ENCODE results near the gene RCVRN.
A peak's percentile ranks its signal among the peaks of the same experiment; 100 is the strongest.
"Not testable (repeated sequence)": the region's sequence is repeated elsewhere in the genome, so short reads cannot be mapped to it uniquely, and the experiment has no call there.

Gene RCVRN

DNA sequence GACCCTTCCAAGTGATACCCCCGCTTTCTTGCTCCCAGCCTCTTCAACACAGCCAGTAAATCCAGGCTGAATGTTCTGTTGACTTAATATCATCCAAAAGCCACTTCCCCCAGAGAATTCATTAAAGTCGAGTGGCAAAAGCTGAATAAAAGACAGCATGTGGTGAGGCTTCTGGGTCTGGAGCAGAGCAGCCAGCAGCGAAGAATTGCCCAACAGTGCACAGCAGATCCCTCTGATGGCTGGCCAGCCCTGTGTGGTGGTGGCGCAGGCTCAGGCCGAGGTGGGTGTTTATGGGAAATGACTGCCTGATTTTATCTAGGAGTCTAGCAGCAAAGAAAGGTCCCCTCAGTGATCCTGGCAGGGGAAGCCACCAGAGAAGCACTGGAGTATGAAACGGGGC, 30.3 kb upstream of the RCVRN start:
- H3K4me1 ChIP-seq (ENCODE audit: control insufficient read depth, insufficient read depth, low read length): no peaks in the 10 kb centered on the region
- no peaks in the 10 kb centered on the region for H3K36me3 ChIP-seq (ENCODE audit: control insufficient read depth, insufficient read depth, low read length)
- no peak overlapping the region for H3K9ac ChIP-seq (ENCODE audit: low read length)
- no peaks in the 10 kb centered on the region for H3K9me3 ChIP-seq (ENCODE audit: control insufficient read depth, low read length)
- H3K27me3 ChIP-seq (ENCODE audit: control insufficient read depth, insufficient read depth, low read length): no peaks in the 10 kb centered on the region
- H3K4me3 ChIP-seq (ENCODE audit: low read length): no peak overlapping the region

DNA sequence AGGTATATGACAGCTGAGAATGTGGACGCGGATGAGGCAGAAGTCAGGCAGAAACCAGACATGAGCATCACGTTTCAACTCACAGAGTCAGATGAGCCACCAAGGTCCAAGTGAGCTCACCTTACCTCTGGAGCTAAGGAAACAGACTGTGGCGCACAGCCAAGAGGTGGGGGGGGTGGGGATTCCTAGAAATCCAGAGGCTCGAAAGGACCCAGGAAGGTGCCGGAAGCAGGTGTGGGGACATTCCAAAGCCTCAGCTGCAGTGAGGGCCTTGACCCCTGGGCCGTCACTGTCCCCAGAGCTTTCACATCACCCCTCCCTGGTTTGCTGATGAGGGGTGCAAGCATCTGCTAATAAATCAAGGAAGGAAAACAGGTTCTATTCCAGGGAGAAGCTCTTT, 29.3 kb upstream of the RCVRN start:
- H3K9ac ChIP-seq (ENCODE audit: low read length): no peak overlapping the region
- H3K4me3 ChIP-seq (ENCODE audit: low read length): no peak overlapping the region
- no peaks in the 10 kb centered on the region for H3K27me3 ChIP-seq (ENCODE audit: control insufficient read depth, insufficient read depth, low read length)
- no peaks in the 10 kb centered on the region for H3K9me3 ChIP-seq (ENCODE audit: control insufficient read depth, low read length)
- no peaks in the 10 kb centered on the region for H3K4me1 ChIP-seq (ENCODE audit: control insufficient read depth, insufficient read depth, low read length)
- no peaks in the 10 kb centered on the region for H3K36me3 ChIP-seq (ENCODE audit: control insufficient read depth, insufficient read depth, low read length)

DNA sequence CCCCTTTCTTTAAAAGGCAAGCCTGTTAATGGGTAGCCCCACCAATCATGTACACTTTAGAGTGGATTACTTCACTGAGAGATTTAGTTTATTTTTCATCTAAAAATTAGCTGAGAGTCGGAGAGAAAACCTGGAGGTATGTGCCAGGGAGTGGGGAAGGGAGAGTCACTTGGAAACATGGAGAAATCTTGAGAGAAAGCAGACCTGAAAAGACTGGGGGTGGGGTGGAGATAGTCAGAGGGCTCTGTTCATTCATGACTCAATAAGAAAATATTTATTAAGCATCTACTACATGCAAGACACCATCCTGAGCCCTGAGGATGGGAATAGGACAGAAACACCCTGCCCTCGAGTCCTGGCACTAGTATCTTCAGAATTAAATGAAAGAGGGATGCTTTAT, 27.4 kb upstream of the RCVRN start:
- no peaks in the 10 kb centered on the region for H3K36me3 ChIP-seq (ENCODE audit: control insufficient read depth, insufficient read depth, low read length)
- no peak overlapping the region for H3K4me3 ChIP-seq (ENCODE audit: low read length)
- H3K4me1 ChIP-seq (ENCODE audit: control insufficient read depth, insufficient read depth, low read length): no peaks in the 10 kb centered on the region
- no peaks in the 10 kb centered on the region for H3K27me3 ChIP-seq (ENCODE audit: control insufficient read depth, insufficient read depth, low read length)
- H3K9me3 ChIP-seq (ENCODE audit: control insufficient read depth, low read length): no peaks in the 10 kb centered on the region
- no peak overlapping the region for H3K9ac ChIP-seq (ENCODE audit: low read length)

DNA sequence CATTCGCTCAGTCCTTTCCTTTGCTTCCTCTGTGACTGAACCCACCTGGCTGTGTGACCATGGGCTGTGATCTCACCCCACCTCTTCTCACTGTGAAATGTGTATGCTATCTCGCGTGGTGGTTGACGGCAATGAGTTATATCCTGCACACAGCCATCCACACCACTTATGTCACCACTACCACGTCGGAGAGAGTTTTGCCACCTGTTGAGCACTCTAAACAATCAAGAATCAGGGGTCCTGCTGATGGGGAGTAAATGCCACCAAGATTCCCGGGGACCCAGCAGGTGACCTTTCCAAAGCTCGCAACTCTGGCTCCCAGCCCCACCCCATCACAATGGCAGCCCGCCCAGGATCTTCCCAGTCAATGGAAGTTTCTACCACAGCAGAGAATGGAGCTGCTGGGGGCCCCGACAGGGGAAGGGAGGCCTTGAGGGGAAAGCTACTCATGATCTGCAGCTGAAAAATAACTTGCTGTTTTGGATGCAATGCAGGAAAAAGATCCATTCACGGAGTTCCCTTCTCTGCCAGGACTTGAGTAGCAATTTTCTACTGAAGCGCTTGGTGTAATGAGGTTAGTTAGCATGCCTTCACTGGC, 26.2 kb upstream of the RCVRN start:
- no peaks in the 10 kb centered on the region for H3K9me3 ChIP-seq (ENCODE audit: control insufficient read depth, low read length)
- H3K4me3 ChIP-seq (ENCODE audit: low read length): no peak overlapping the region
- no peaks in the 10 kb centered on the region for H3K36me3 ChIP-seq (ENCODE audit: control insufficient read depth, insufficient read depth, low read length)
- no peaks in the 10 kb centered on the region for H3K27me3 ChIP-seq (ENCODE audit: control insufficient read depth, insufficient read depth, low read length)
- no peaks in the 10 kb centered on the region for H3K4me1 ChIP-seq (ENCODE audit: control insufficient read depth, insufficient read depth, low read length)
- H3K9ac ChIP-seq (ENCODE audit: low read length): no peak overlapping the region

DNA sequence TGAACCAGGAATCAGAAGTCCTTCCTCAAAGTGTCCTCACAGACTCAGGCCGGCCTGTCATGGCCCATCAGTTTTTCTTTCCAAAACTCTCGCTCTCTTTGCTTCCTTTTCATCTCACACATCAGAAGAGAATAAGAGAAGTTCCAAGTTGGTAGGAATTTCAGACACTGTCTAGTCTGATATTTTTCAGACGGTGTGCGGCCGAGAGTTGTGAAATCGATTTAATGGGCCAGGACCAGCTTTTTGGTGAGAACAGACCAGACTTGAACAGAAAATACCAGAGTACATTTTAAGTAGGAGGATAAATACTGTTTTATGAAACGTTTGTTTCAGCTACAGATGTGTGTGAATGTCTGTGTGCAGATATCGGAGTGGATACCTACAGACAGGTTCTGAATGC, 24.8 kb upstream of the RCVRN start:
- Histone ChIP-seq H3K36me3 (ENCODE audit: control insufficient read depth, insufficient read depth, low read length) (no peaks in the 10 kb centered on the region), H3K9ac (ENCODE audit: low read length) (no peak overlapping the region), H3K9me3 (ENCODE audit: control insufficient read depth, low read length) (no peaks in the 10 kb centered on the region), H3K4me1 (ENCODE audit: control insufficient read depth, insufficient read depth, low read length) (no peaks in the 10 kb centered on the region), H3K4me3 (ENCODE audit: low read length) (no peak overlapping the region), H3K27me3 (ENCODE audit: control insufficient read depth, insufficient read depth, low read length) (no peaks in the 10 kb centered on the region)

DNA sequence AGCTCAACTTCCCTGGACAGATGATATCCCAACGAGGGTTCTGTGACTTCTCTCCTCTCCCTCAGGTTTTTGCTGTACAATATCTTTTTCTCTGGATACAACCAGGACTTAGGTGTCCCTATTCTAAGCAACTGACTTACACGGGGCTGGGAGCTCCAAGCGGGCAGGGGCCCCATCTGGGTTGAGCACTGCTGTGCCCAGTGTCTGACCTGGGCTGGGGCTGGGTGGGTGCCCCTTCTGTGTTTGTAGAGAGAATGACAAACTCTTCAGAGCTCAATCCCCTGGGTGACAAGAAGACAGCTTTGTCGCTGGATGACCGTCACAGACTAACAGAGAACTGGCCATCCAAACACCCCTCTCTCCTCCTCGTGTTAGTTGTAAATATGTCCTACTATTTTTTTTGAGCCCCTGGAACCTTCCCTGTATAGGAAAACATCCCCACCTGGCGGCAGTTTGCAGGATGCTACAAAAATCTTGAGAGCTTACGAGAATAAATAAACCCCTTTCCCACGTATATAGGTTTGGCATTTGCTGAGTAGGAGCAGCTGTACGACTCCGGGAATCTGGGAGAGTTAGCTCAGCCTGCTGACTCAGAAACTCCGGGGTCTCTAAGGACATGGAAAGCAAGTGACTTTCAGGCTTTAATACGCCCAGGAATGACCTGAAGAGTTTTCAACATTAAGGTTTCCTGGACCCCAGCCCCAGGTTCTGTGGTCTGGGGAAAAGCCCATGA, 23.7 kb upstream of the RCVRN start:
- Histone ChIP-seq H3K4me1 (ENCODE audit: control insufficient read depth, insufficient read depth, low read length) (no peaks in the 10 kb centered on the region), H3K4me3 (ENCODE audit: low read length) (no peak overlapping the region), H3K9ac (ENCODE audit: low read length) (no peak overlapping the region), H3K36me3 (ENCODE audit: control insufficient read depth, insufficient read depth, low read length) (no peaks in the 10 kb centered on the region), H3K9me3 (ENCODE audit: control insufficient read depth, low read length) (no peaks in the 10 kb centered on the region), H3K27me3 (ENCODE audit: control insufficient read depth, insufficient read depth, low read length) (no peaks in the 10 kb centered on the region)

DNA sequence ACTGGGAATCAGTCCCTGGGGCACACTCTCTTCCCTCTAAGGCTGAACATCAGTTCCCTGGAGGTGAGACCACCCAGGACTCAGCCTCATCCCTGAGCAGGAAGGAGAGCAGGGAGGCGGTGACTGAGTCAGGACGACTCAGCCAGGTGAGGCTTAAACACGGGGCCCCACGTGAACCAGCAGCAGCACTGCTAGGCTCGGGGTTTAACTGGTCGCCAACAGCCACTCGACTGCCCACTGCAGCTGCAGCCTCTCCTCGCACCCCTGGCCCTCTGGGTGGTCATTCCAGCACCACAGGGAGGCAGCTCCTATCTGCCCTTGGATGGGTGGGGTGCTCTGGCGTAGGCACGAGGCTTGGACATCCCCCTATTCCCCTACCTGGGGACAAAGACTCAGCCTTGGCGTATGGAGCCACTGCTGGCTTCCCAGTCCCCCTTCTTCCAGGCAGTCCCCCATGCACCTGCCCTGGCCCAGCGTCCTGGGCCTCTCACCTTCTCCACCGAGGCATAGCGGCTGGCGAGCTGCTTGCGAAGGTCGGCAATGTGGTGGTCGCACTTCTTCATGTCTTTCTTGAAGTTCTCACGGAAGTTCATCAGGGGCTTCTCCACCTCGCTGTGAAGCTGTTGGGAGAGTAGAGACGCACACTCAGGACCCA, 21.2 kb upstream of the RCVRN start:
- H3K27me3 ChIP-seq (ENCODE audit: control insufficient read depth, insufficient read depth, low read length): no peaks in the 10 kb centered on the region
- H3K9me3 ChIP-seq (ENCODE audit: control insufficient read depth, low read length): no peaks in the 10 kb centered on the region
- no peaks in the 10 kb centered on the region for H3K36me3 ChIP-seq (ENCODE audit: control insufficient read depth, insufficient read depth, low read length)
- H3K4me1 ChIP-seq (ENCODE audit: control insufficient read depth, insufficient read depth, low read length): no peaks in the 10 kb centered on the region
- H3K9ac ChIP-seq (ENCODE audit: low read length): no peak overlapping the region
- no peak overlapping the region for H3K4me3 ChIP-seq (ENCODE audit: low read length)

DNA sequence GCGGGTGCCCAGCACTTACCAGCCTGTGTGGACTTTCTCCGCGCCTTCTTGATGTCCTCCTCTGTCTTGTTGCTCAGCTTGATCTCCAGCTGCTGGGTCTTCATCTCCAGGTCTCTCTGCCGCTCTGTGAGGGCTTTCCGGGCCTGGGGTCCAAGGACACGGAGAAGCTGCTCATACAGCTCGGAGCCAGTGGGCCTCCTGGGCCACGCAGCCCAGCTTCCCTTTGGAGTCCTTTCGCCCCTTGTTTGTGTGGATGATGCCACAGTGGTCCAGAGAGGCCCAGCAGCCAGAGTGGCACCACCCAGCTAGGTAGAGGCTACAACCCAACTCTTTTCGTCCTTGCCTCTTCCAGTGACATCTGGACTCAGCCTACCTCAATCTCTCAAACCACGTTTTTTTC, 20.4 kb upstream of the RCVRN start:
- no peak overlapping the region for H3K4me3 ChIP-seq (ENCODE audit: low read length)
- no peaks in the 10 kb centered on the region for H3K9me3 ChIP-seq (ENCODE audit: control insufficient read depth, low read length)
- H3K9ac ChIP-seq (ENCODE audit: low read length): no peak overlapping the region
- H3K36me3 ChIP-seq (ENCODE audit: control insufficient read depth, insufficient read depth, low read length): no peaks in the 10 kb centered on the region
- H3K4me1 ChIP-seq (ENCODE audit: control insufficient read depth, insufficient read depth, low read length): no peaks in the 10 kb centered on the region
- H3K27me3 ChIP-seq (ENCODE audit: control insufficient read depth, insufficient read depth, low read length): no peaks in the 10 kb centered on the region

DNA sequence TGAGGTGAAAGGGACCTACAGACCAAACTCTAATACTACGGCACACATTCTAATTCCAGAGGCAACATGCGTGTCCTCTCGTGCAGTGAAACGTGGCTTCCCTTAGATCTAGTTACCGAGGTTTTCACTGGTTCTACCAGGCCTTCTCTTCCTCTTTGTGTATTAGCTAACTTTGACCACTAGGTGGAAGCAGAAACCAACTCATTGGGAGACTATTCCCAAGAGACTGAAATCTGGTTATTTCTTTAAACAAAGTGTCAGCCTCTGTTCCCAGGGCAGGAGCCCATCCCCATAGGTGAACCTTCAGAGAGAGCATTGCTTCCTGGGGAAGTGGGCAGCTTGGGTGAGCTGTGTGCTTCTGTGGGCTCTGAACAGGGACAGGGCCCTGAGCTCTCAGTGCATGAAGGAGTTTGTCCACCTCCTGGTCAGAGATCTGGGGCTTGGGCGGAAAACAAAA, 19.7 kb upstream of the RCVRN start:
- no peaks in the 10 kb centered on the region for H3K4me1 ChIP-seq (ENCODE audit: control insufficient read depth, insufficient read depth, low read length)
- H3K4me3 ChIP-seq (ENCODE audit: low read length): no peak overlapping the region
- no peaks in the 10 kb centered on the region for H3K27me3 ChIP-seq (ENCODE audit: control insufficient read depth, insufficient read depth, low read length)
- H3K9me3 ChIP-seq (ENCODE audit: control insufficient read depth, low read length): no peaks in the 10 kb centered on the region
- peak overlapping the region; percentile 34 for H3K9ac ChIP-seq (ENCODE audit: low read length)
- no peaks in the 10 kb centered on the region for H3K36me3 ChIP-seq (ENCODE audit: control insufficient read depth, insufficient read depth, low read length)

DNA sequence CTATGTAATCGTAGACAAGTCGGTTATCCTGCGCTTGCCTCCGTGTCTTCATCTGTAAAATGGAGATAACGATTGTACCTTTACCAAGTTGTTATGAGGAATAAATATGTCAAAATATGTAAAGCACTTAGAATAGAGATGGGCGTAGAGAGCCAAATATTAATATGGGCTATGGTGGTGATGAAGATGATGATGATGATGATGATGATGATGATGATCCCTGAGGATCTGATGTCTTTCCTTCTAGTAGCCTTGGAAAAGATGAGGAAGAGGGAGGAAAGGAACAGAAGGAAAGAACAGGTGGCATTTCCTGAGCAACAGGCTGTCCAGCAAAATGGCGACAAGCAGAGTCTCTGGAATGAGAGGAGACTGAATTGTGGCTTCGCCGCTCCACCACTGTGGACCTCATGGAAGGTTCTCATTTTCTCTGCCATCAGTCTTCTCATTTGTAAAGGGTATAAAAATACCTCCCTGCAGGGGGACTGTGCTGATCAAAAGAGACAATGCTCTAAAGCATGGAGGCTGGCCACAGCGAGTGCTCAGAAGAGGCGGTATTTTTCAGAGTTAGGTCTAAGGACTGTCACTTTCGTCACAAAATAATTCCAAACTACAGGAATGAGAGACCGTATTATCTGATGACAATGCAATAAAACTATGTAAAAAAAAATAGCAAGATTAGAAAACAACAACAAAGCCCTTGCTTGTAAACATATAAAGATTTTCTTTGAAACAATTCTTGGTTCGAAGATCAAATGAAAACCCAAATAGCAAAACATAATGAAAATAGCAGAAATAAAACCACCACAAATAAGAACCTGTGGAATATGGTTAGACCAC, 17.2 kb upstream of the RCVRN start:
- no peak overlapping the region for H3K9ac ChIP-seq (ENCODE audit: low read length)
- no peaks in the 10 kb centered on the region for H3K9me3 ChIP-seq (ENCODE audit: control insufficient read depth, low read length)
- no peaks in the 10 kb centered on the region for H3K4me1 ChIP-seq (ENCODE audit: control insufficient read depth, insufficient read depth, low read length)
- no peaks in the 10 kb centered on the region for H3K36me3 ChIP-seq (ENCODE audit: control insufficient read depth, insufficient read depth, low read length)
- H3K4me3 ChIP-seq (ENCODE audit: low read length): no peak overlapping the region
- no peaks in the 10 kb centered on the region for H3K27me3 ChIP-seq (ENCODE audit: control insufficient read depth, insufficient read depth, low read length)

DNA sequence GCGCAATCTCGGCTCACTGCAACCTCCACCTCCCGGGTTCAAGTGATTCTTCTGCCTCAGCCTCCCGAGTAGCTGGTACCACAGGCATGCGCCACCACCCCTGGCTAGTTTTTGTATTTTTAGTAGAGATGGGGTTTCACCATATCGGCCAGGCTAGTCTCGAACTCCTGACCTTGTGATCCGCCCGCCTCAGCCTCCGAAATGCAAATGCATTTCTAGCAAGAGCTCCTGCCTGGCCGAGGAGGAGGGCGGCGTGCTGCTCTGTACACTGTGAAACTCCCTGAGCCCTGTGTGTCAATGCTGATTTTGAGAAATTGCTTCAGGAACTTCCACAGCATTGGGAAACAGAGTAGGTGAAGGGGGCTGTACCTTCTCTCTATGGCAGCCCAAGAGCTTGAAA, 16.1 kb upstream of the RCVRN start:
- not testable (repeated sequence) for H3K27me3 ChIP-seq (ENCODE audit: control insufficient read depth, insufficient read depth, low read length); H3K36me3 ChIP-seq (ENCODE audit: control insufficient read depth, insufficient read depth, low read length); H3K4me1 ChIP-seq (ENCODE audit: control insufficient read depth, insufficient read depth, low read length); H3K9ac ChIP-seq (ENCODE audit: low read length); H3K4me3 ChIP-seq (ENCODE audit: low read length); H3K9me3 ChIP-seq (ENCODE audit: control insufficient read depth, low read length)

Data from mucosa of stomach (tissue), 1 donor.